NCI-H2196 (cell line): ENCODE results near the gene MTNR1A.

Source experiments
- DNase-seq: peaks from one replicate; lab custom pipeline; 2025; ENCODE audit not compliant: unreplicated experiment; lab: John Stamatoyannopoulos, UW

The MTNR1A gene

GRCh38 chr4:186554914-186555827 lies at the start of gene MTNR1A:
MTNR1A (minus strand) TSS chr4:186555567; CDS start chr4:186555365, 202 bp downstream.
- DNase-seq: no peak

DNA sequence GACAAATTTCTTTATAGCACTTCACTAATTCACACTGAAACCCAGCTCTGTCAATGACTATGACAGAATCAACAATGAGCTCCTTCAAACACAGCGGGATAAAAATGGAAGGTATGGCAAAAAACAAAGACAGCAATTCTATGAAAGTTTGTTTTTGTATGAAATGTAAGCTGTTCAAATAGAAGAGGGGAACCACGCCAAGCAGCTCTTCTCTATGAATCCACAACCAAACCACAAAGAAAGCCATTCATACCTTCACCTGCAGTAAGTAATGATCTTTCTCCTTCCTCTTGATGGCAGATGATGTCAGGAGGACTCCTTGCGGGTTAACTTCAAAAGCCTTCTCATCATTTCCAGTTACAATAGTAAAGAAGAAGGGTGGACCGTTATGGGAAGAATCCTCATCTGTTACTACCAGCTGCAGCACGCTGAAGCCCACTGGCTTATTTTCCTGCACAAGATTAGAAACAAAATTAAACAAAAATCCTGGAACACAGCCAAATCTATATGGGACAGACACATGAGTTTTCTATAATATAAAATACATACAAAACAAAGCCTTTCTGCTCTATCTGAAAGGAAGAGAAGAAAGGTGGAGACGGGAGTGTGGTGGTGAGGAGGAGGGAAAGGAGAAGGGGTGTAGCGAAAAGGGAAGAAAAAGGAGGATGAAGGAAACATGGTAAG lies 48.9 kb upstream of the MTNR1A start:
- peak; percentile 37 for DNase-seq

DNA sequence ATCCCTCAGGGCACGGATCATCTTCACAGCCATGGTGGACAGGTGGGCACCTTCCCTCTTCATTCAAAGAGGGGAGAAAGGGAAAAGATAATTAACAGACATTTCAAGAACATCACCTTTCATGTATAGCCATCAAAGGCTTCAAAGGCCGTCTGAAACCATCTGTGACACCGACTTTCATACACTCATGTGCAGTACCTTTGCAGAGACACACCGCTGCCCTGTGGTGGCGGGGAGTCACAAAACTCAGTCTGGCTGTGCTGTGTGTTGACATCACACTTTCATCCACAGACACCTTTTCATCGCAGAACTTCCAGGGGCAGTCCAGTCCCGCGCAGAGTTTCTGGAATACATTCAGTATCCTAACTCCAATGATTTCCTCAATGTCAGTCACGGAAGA lies 47.6 kb upstream of the MTNR1A start:
- no peak for DNase-seq

- DNase-seq: no peak
Observed at GRCh38 chr4:186599483-186599882, 44.1 kb upstream of the MTNR1A start.

DNA sequence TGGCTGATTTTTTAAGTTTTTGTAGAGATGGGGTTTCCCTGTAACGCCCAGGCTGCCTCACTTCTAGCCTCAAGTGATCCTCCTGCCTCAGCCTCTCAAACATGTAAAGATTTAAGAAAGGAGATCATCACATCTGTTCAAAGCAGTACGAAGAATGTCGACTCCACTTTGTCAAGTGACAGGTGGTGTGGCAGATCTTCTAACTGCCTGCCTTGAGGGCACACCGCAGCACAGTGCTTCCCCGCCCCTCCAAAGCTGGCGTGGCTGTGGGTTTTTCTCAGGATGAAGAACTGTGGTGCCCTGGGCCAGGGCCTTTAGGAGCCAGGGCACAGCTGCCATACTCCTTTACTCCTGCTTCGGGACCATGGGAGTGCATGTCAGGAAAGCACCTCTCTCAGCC lies 43.3 kb upstream of the MTNR1A start:
- no peak for DNase-seq

DNA sequence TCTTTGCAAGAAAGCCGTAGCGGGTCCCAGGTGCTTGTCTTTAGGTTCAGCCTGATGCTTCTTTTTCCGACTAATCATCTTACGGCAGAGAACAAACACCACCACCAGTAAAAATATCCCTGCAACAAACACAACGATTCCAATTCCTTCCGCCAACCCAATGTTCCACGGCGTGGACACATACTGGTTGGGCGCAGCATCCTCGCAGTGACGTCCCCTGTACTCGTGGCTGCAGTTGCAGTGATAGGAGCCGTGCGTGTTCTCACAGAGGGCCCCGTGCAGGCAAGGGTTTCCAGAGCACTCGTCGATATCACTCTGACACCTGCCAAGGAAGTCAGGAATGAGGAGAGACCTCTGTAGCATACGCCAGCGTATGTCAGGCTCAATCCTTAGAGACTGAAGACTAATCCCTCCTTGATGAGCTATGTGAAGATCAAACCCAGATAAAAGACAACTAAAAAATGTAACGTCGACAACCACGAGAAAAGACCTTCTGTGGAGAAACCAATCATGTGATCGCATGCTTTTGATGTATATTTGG lies 41.6 kb upstream of the MTNR1A start:
- no peak for DNase-seq

DNA sequence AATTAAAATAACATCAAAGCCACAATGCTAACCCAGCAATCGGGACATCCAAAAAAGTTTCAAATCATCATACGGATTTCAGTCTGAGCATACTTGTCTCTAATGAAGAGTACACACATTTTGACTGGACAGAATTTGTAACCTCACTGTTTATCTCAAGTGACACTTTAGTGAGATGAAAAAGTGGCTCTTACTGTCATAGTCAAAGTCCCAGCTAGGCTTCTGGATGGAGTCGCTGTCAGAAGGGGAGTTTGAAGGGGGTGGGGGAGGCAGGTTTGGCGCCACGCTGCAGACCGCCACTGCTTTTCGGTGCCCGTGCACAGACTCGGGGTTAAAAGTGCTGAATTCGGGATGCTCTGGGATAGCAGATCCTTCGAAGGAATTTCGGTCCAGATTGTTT lies 41.0 kb upstream of the MTNR1A start:
- DNase-seq: no peak

- no peak for DNase-seq
Observed at GRCh38 chr4:186593587-186593973, 38.2 kb upstream of the MTNR1A start.

DNA sequence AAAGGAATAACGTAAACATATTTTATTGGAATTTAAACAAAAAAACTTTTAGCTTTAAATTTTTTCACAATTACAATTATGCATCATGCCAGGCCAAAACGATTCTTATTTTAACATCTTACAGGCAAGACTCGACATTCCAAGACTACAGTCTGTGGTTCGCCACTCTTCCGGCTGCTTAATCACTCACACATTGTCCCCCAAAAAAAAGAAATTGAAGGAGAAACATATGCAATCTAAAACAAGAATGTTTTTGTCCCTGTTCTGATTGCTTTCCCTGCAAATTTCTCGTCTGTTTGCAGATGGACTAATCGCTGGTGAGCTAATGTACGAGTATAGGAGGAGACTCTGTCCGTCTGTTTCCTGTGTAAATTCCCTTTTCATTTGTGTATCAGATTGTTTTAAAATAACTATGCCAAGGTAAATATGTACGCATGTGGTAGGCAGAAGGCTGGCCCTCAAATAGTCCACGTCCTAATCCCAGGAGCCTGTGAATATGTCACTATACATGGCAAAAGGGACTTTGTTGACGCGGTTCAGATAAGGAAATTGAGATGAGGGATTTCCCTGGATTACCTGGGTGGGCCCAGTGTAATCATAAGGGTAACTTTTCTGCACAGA lies 37.7 kb upstream of the MTNR1A start:
- no peak for DNase-seq

GRCh38 chr4:186592445-186592844 lies 37.1 kb upstream of the MTNR1A start:
- DNase-seq: no peak

- DNase-seq: no peak
Observed at GRCh38 chr4:186591651-186592050, 36.3 kb upstream of the MTNR1A start.

DNA sequence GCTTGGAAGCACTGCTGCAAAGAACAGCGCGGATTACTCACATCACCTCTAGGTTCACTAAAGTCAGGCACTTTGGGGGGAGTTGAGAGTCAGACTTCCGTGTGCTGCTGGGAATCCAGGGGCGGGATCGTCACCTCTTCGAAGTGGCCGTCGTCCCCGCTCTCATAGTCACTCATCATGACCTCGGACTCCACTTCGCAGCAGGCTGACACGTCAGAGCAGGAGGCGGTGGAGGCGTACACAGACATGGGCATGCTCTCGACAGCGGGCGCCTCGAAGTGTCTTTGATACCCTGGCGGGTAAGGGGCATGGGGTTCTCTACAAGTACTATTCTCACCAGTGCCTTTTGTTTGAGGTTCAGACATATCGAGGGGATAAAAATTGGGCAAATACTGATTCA lies 33.1 kb upstream of the MTNR1A start:
- DNase-seq: no peak

DNA sequence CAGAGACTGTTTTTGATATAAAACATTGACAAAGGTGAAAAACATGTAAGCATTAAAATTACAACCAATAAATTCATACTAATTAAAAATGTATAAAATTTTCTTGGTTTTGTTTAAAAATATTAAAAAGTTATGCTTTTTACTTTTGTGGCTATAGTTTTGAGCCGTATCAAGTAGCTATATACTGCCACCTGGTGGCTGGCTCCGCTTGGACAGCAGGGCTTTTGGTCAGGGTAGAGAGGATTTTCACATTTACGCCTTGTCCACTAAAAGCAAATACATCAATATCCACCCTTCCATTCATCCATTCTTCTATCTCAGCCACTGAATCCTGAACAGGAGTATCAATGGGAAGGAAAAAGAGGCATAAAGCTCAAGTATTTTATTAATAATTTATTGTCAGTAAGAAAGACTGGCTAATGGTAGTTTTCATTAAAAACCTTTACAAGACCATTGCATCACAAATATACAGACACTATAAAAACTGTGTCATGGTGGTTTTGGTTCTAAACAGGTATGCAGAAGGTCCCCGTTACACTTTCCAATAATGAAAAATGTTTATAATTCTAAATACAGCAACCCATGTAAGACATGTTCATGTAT lies 32.1 kb upstream of the MTNR1A start:
- DNase-seq: peak; percentile 41

GRCh38 chr4:186586205-186586604 lies 30.8 kb upstream of the MTNR1A start:
- DNase-seq: no peak

DNA sequence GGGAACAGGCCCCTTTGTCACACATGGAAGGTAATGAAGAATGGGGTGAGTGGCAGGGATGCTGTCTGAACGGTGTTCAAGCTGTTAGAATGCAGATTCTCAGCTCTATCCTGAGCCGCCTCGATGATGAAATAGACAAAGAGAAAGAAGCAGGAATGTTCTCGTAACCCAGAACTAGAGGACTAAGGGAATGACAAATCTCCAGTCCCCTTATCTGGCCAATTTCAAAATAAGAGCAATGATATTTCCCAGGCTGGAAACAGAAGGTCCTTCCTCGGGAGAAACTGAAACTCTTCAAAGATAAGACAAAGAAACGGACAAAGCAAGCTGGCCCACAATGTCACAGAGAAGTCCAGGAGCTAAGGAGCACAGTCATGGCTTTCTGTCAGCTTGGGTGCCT lies 29.5 kb upstream of the MTNR1A start:
- no peak for DNase-seq

DNA sequence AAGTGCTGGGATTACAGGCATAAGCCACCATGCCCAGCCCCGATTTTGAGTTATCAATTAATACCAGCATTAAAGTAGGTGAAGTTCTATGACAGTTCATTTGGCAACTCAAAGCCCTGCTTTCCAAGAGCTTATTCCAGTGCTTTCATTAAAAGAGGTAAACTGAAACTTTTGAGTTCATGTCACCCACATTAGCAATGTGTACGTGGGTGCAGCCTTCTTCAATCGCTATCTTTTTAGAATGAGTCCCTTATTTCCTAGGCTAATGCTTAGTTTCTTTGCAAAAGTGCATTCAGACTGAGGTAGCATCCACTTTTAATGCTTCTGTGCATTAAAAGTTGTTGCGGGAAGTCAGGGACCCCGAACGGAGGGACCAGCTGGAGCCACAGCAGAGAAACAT lies 26.1 kb upstream of the MTNR1A start:
- no peak for DNase-seq

DNA sequence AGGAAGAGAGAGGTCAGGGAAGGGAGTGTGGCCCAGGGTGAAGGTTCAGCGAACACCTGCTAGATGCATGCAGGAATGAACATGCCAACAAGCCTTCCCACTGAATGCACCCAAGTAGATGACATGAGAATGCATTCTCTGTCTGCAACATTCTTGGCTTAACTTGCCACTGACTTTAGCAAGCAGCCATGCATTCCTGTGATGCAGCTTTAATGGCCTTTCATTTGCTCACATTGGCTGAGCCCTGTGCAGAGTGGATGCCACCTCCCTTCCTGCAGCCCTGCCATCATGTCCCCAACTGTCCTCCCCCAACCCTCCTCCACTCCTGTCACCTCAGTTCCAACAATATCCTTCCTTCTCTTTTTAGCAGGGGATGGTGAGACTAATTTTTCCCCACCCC lies 25.3 kb upstream of the MTNR1A start:
- DNase-seq: no peak

DNA sequence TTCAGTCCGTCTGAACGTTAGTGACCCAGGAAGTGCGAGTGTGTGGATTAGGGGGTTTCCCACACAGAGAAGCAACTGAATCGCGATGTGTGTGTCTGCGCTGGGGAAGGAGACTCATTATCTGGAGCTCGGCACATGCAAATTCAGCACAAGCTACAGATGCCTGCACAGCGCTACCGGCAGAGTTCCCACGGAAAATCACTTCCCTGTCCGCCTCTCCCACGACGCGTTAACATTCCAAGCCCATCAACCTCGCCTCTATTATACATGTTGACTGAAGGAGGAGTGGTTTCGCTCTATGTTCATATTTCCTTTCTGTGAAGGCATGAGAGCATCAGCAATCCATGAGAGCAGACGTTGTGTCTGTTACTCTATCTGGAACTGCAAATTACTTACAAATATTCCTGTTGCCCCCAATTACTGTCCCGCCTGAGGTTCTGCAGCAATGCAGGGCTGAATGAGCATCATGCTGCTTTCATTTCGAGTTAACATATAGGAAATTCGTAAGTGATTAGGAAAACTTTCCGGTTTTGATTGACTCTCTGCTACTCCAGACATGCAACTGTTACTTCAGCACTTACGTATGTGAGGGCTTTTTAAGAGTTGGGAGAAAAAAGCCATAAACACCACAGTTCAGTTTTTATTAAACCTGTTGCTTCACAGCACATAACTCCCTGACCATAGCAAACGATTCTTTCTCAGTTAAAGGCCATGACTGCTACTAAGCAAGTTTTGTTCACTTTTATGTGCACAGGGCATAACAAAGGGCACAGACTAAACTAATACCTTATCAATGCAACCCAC lies 15.0 kb upstream of the MTNR1A start:
- no peak for DNase-seq

DNA sequence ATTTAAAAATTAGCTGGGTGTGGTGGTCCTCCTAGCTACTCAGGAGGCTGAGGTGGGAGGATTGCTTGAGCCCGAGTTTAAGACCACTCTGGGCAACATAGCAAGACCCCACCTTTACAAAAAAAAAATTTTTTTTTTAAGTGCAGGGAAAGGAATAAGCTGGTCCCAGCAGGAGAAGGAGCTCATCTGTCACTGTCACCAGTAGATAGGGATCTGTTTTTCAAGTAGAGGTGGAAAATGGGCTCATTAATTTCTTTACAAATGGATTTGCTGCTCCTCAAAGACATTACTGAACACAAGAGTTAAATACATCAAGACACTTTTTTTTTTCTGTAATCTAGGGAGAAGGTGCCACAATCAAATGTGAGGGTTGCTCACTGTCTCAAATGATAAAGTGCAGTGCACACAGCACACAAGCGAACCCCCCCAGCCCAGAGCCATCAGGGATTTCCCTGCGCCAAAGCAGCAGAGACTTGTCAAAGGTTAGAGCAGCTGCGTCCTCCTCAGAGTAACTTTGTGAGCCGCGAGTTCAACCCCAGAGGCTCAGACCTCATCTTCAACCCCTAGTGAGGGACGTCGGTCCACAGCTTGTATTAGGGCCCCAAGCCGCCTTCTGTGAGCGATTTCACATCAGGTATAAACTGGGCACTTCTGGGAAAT lies 14.3 kb upstream of the MTNR1A start:
- no peak for DNase-seq

DNA sequence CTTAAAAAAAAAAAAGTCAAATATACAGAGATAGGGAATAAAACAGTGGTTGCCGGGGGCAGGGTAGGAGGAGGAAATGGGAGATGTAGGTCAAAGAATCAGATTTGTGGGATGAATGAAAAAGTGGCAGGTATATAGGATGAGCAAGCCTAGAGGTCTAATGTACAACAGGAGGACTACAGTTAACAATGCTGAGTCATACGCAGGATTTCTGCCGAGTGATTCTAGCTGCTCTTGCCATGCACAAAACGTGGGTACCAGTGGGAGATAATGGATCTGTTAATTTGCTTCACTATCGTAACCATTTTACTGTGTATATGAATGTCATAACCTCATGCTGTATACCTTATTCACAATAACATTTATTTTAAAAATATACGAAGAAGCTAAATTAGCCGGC lies 10.7 kb upstream of the MTNR1A start:
- DNase-seq: no peak
